Gastrocnemius medialis (tissue), 4 donors: ENCODE results near the gene SPDYE6.

Source experiments
- CTCF ChIP-seq, 5 experiments: fragments of 450-650 bp in 3 of 5; fragments of 200-600 bp in 2 of 5; sonication (generic) in 2 of 5; IDR thresholded peaks in 4 of 5; conservative IDR thresholded peaks in 1 of 5; 1 replicate in 4 of 5; 2 replicates in 1 of 5; pipeline ENCODE4 v1.5.1; 2016 to 2019; ENCODE audit warnings: antibody characterized with exemption in 5 of 5, mild to moderate bottlenecking in 3 of 5, moderate library complexity in 3 of 5
- POLR2A ChIP-seq, 2 donors: fragments of 450-650 bp; IDR thresholded peaks; one replicate each; pipeline ENCODE4 v1.6.1; 2017; ENCODE audit warnings: antibody characterized with exemption in 2 of 2, mild to moderate bottlenecking in 2 of 2, moderate library complexity in 2 of 2

- no peak for TF ChIP-seq CTCF (IDR thresholded peaks at IDR 0.05 in 4 of 5, conservative IDR thresholded peaks at IDR 0.05 in 1 of 5)
- no peak for TF ChIP-seq POLR2A (IDR thresholded peaks at IDR 0.05)
Observed at GRCh38 chr7:102320181-102320580, 36.1 kb downstream of the SPDYE6 start.
